Neural cell (in vitro differentiated cells): ENCODE measurements around the gene PELI2.

Source experiments
- EP300 ChIP-seq: fragments of 450-650 bp; conservative IDR thresholded peaks from 2 replicates; pipeline ENCODE4 v1.6.1; 2014; ENCODE audit warnings: antibody characterized with exemption, mild to moderate bottlenecking, moderate library complexity; ENCODE audit not compliant: poor library complexity, severe bottlenecking
- EZH2 ChIP-seq: fragments of 200-600, 300-800 bp; shearing (Covaris generic), sonication (generic); IDR thresholded peaks from 2 replicates; pipeline ENCODE4 v1.6.1; 2014; ENCODE audit warnings: antibody characterized with exemption, low read length, borderline replicate concordance, mild to moderate bottlenecking; ENCODE audit not compliant: insufficient read depth, poor library complexity, severe bottlenecking
- POLR2AphosphoS5 ChIP-seq: IDR thresholded peaks from 2 replicates; pipeline ENCODE4 v1.6.1; 2012
- REST ChIP-seq: IDR thresholded peaks from 2 replicates; pipeline ENCODE4 v1.6.1; 2012; ENCODE audit warnings: borderline replicate concordance
- TAF1 ChIP-seq: IDR thresholded peaks from 2 replicates; pipeline ENCODE4 v1.6.1; 2012; ENCODE audit warnings: low read depth
- TF ChIP-seq, protein P1 (sequence below): fragments of 450-650 bp; IDR thresholded peaks from 2 replicates; pipeline ENCODE4 v1.5.1; 2014; ENCODE audit warnings: antibody characterized with exemption, mild to moderate bottlenecking, moderate library complexity; ENCODE audit not compliant: poor library complexity, severe bottlenecking

DNA sequence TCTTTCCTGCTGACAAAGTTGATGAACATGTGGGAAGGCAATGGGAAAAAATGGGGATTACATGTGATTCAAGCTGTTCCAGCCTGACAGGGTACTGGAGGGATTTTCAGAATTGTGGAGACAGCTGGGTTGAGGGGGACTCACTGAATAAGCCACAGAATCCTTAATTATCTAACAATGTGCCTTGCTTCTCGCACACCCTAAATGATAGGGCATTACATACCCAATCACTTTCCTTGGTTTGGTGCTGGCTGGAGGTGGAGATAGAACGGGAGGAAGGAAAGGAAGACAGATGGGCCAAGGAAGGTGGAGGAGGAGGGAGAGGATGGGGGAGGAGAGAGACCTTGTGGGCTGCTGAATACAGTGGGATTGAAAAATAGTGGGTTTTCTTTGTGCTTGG is 20.7 kb downstream of the PELI2 start:
- TF ChIP-seq, protein P1, sequence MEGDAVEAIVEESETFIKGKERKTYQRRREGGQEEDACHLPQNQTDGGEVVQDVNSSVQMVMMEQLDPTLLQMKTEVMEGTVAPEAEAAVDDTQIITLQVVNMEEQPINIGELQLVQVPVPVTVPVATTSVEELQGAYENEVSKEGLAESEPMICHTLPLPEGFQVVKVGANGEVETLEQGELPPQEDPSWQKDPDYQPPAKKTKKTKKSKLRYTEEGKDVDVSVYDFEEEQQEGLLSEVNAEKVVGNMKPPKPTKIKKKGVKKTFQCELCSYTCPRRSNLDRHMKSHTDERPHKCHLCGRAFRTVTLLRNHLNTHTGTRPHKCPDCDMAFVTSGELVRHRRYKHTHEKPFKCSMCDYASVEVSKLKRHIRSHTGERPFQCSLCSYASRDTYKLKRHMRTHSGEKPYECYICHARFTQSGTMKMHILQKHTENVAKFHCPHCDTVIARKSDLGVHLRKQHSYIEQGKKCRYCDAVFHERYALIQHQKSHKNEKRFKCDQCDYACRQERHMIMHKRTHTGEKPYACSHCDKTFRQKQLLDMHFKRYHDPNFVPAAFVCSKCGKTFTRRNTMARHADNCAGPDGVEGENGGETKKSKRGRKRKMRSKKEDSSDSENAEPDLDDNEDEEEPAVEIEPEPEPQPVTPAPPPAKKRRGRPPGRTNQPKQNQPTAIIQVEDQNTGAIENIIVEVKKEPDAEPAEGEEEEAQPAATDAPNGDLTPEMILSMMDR = no peak
- TF ChIP-seq EP300 = no peak
- TF ChIP-seq TAF1 = no peak
- TF ChIP-seq EZH2 = no peak
- TF ChIP-seq POLR2AphosphoS5 = no peak
- no peak for TF ChIP-seq REST
